ENCODE results near the gene MORN1.

The MORN1 gene

DNA sequence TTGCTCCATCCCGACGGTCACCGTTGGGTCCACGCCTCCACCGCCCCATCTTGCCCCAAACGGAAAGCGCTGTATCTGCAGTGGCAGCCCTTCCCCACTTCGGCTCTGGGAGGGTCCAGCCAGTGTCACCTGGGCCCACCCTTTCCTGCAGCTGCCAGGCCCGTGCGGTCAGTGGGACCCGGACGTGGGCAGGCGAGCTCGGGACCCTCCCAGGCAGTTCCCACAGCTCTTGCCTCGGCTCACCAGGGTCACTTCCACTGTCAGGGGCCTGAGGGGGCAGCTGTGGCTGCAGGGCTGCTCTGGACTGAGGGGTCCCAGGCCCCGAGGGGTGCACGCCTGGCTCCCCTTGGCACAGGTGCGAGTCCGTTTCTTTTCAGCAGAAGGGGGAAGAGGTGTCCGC lies 82.5 kb downstream of the MORN1 start:
- Histone ChIP-seq H3K36me3 (ENCODE audit: control insufficient read depth, low read length) (no peaks in the 10 kb centered on the region), H3K9me3 (ENCODE audit: control insufficient read depth, insufficient read depth, low read length) (no peaks in the 10 kb centered on the region), H3K79me2 (ENCODE audit: control insufficient read depth, low read length) (no peaks in the 10 kb centered on the region), H3K9me2 (replicated peaks; ENCODE audit: control insufficient read depth, low read length) (no peaks in the 10 kb centered on the region), H4K20me1 (ENCODE audit: control insufficient read depth, insufficient read depth, low read depth, low read length) (no peaks in the 10 kb centered on the region), H3K4me3 (ENCODE audit: low read length) (no peak overlapping the region), H3K4me1 (ENCODE audit: control insufficient read depth, low read length) (no peaks in the 10 kb centered on the region), H3K27ac (ENCODE audit: low read depth, low read length) (no peak overlapping the region), H3K4me2 (ENCODE audit: low read length) (no peak overlapping the region), H3K27me3 (ENCODE audit: control insufficient read depth, low read length) (no peaks in the 10 kb centered on the region), H3F3A (ENCODE audit: control insufficient read depth, insufficient read depth) (no peaks in the 10 kb centered on the region)
- no peak for TF ChIP-seq EZH2phosphoT487 (IDR thresholded peaks at IDR 0.05; ENCODE audit: borderline replicate concordance, low read length)
- TF ChIP-seq, protein P1, sequence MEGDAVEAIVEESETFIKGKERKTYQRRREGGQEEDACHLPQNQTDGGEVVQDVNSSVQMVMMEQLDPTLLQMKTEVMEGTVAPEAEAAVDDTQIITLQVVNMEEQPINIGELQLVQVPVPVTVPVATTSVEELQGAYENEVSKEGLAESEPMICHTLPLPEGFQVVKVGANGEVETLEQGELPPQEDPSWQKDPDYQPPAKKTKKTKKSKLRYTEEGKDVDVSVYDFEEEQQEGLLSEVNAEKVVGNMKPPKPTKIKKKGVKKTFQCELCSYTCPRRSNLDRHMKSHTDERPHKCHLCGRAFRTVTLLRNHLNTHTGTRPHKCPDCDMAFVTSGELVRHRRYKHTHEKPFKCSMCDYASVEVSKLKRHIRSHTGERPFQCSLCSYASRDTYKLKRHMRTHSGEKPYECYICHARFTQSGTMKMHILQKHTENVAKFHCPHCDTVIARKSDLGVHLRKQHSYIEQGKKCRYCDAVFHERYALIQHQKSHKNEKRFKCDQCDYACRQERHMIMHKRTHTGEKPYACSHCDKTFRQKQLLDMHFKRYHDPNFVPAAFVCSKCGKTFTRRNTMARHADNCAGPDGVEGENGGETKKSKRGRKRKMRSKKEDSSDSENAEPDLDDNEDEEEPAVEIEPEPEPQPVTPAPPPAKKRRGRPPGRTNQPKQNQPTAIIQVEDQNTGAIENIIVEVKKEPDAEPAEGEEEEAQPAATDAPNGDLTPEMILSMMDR (IDR thresholded peaks at IDR 0.05; ENCODE audit: low read depth, low read length, poor library complexity, severe bottlenecking): no peak

DNA sequence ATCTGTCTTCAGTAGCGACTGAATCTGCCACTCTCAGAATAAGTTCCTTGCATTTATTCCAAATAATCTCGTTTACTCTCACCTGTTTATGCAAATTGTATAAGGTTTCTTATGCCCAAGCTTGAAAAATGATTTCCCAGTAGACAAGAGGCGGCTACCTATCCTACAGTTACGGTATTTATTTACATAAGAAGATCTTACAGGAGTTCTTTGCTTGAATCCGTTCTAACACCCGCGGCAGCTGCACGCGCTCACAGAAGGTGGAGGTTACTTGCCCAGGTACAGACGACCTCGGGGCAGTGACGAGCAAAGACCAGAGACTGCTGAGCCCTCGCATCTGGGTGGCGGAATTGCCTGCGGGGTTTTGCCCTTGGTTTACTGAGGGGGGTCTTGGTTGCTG lies 83.4 kb downstream of the MORN1 start:
- no peaks in the 10 kb centered on the region for H3K36me3 ChIP-seq (ENCODE audit: control insufficient read depth, low read length)
- TF ChIP-seq, protein P1 (IDR thresholded peaks at IDR 0.05; ENCODE audit: low read depth, low read length, poor library complexity, severe bottlenecking): no peak
- TF ChIP-seq EZH2phosphoT487 (IDR thresholded peaks at IDR 0.05; ENCODE audit: borderline replicate concordance, low read length): no peak

DNA sequence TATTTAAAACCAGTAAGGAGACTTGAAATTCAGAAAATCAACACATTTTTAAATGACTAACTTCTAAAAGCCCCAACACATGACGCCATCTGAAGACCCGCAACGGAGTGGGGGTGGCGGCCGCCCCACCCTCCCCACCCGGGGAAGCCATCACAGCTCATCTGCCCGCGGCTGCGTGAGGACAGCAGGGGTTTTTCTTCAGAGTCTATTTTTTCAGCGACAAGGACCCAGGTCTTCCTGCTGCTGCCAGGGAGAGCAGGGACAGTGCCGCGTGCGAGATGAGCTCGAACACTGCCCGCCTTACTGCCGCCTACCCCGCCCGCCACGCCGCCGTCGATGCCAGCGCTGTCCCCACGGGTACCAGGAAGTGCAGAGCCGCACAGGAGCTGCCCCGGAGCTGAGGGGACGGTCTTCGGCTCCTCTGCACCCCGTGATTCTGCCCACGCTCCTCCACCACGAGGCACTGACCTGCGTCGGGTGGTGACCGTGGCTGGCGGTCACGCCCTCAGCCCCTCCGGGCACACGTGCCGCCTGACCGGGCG lies 84.2 kb downstream of the MORN1 start:
- no peaks in the 10 kb centered on the region for H3K36me3 ChIP-seq (ENCODE audit: control insufficient read depth, low read length)
- no peaks in the 10 kb centered on the region for H3F3A ChIP-seq (ENCODE audit: control insufficient read depth, insufficient read depth)
- no peak overlapping the region for H3K4me2 ChIP-seq (ENCODE audit: low read length)
- no peak overlapping the region for H3K27ac ChIP-seq (ENCODE audit: low read depth, low read length)
- H3K4me1 ChIP-seq (ENCODE audit: control insufficient read depth, low read length): no peaks in the 10 kb centered on the region
- H3K9me3 ChIP-seq (ENCODE audit: control insufficient read depth, insufficient read depth, low read length): no peaks in the 10 kb centered on the region
- no peaks in the 10 kb centered on the region for H3K9me2 ChIP-seq (replicated peaks; ENCODE audit: control insufficient read depth, low read length)
- no peaks in the 10 kb centered on the region for H3K27me3 ChIP-seq (ENCODE audit: control insufficient read depth, low read length)
- H3K4me3 ChIP-seq (ENCODE audit: low read length): no peak overlapping the region
- no peaks in the 10 kb centered on the region for H3K79me2 ChIP-seq (ENCODE audit: control insufficient read depth, low read length)
- H4K20me1 ChIP-seq (ENCODE audit: control insufficient read depth, insufficient read depth, low read depth, low read length): no peaks in the 10 kb centered on the region
- TF ChIP-seq, protein P1 (IDR thresholded peaks at IDR 0.05; ENCODE audit: low read depth, low read length, poor library complexity, severe bottlenecking): no peak
- TF ChIP-seq EZH2phosphoT487 (IDR thresholded peaks at IDR 0.05; ENCODE audit: borderline replicate concordance, low read length): no peak

More for the DNA sequence above, 83.4 kb downstream of the MORN1 start:
- Histone ChIP-seq H3F3A (ENCODE audit: control insufficient read depth, insufficient read depth) (no peaks in the 10 kb centered on the region), H3K9me2 (replicated peaks; ENCODE audit: control insufficient read depth, low read length) (no peaks in the 10 kb centered on the region), H3K79me2 (ENCODE audit: control insufficient read depth, low read length) (no peaks in the 10 kb centered on the region), H3K4me3 (ENCODE audit: low read length) (no peak overlapping the region), H3K4me2 (ENCODE audit: low read length) (no peak overlapping the region), H4K20me1 (ENCODE audit: control insufficient read depth, insufficient read depth, low read depth, low read length) (no peaks in the 10 kb centered on the region), H3K27ac (ENCODE audit: low read depth, low read length) (no peak overlapping the region), H3K27me3 (ENCODE audit: control insufficient read depth, low read length) (no peaks in the 10 kb centered on the region), H3K4me1 (ENCODE audit: control insufficient read depth, low read length) (no peaks in the 10 kb centered on the region), H3K9me3 (ENCODE audit: control insufficient read depth, insufficient read depth, low read length) (no peaks in the 10 kb centered on the region)
